Measurements from ENCODE around the gene NCAM1. TPM values are rescaled to one million over a fixed set of nuclear protein-coding genes. Genes with fewer than 3 reads are reported as not detected.

NCAM1 gene
- total and polyA plus RNA-seq, 8 donors = 1.7 to 45.0 (median 37.6) TPM

DNA sequence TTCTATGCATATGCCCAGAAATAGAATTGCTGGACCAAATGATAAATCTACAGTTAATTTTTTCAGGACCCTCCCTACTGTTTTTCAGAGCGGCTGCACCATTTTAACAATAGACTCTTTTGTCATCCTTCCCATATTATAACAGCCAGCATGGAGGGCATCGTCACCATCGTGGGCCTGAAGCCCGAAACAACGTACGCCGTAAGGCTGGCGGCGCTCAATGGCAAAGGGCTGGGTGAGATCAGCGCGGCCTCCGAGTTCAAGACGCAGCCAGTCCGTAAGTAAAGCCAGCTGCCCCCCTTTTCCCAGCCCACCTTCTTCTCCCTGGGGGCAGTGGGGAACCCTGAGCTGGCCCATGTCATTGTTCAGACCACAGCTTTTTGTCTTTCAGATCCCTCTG, 273.7 kb downstream of the NCAM1 start:
- TF ChIP-seq, protein P1, sequence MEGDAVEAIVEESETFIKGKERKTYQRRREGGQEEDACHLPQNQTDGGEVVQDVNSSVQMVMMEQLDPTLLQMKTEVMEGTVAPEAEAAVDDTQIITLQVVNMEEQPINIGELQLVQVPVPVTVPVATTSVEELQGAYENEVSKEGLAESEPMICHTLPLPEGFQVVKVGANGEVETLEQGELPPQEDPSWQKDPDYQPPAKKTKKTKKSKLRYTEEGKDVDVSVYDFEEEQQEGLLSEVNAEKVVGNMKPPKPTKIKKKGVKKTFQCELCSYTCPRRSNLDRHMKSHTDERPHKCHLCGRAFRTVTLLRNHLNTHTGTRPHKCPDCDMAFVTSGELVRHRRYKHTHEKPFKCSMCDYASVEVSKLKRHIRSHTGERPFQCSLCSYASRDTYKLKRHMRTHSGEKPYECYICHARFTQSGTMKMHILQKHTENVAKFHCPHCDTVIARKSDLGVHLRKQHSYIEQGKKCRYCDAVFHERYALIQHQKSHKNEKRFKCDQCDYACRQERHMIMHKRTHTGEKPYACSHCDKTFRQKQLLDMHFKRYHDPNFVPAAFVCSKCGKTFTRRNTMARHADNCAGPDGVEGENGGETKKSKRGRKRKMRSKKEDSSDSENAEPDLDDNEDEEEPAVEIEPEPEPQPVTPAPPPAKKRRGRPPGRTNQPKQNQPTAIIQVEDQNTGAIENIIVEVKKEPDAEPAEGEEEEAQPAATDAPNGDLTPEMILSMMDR (IDR thresholded peaks at IDR 0.05) = no peak
- ATAC-seq (no peak), DNase-seq (no peak)
- H3K9me3 ChIP-seq = no peaks in the 10 kb centered on the region
- no peak overlapping the region for H3K4me3 ChIP-seq
- peaks cover 0 to 10% of the 10 kb centered on the region in 2 donors for H3K27me3 ChIP-seq
- intact Hi-C loops (cut with DNase I) = no loop called here
- no peak overlapping the region for H3K27ac ChIP-seq
- no peaks in the 10 kb centered on the region for H3K36me3 ChIP-seq
- H3K4me1 ChIP-seq = no peaks in the 10 kb centered on the region

- TF ChIP-seq, protein P1 (IDR thresholded peaks at IDR 0.05) = no peak
These were observed 276.0 kb downstream of the NCAM1 start for GRCh38 chr11:113237261-113237660.

DNA sequence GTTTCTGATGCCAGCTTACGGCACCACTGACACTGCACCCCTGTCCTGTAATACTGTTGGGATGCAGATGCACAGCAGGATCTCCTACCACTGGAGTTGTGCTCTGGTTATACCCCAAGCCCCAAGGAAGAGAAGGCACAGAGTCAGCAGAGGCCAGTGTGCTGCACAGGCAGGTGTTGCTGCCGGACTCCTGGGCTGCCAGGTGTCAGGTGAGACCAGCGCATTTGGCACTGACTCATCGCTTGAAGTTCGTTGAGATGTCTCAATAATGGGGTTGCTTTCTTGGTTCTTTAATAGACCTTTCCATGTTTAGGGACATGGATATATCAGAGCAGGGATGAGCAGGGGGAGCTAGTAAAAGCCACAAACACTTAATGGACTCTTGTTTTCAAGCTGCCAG, 277.5 kb downstream of the NCAM1 start:
- H3K27me3 ChIP-seq = peaks cover 0 to 28% of the 10 kb centered on the region in 2 donors
- H3K4me1 ChIP-seq = no peaks in the 10 kb centered on the region
- H3K9me3 ChIP-seq = no peaks in the 10 kb centered on the region
- intact Hi-C loops (cut with DNase I) = no loop called here
- H3K4me3 ChIP-seq = no peak overlapping the region
- ATAC-seq = no peak
- H3K27ac ChIP-seq = no peak overlapping the region
- DNase-seq = no peak
- no peaks in the 10 kb centered on the region for H3K36me3 ChIP-seq
- TF ChIP-seq, protein P1 (IDR thresholded peaks at IDR 0.05) = no peak

More at GRCh38 chr11:113237261-113237660, 276.0 kb downstream of the NCAM1 start:
- Histone ChIP-seq H3K36me3 (no peaks in the 10 kb centered on the region), H3K4me3 (no peak overlapping the region), H3K27ac (no peak overlapping the region), H3K9me3 (no peaks in the 10 kb centered on the region), H3K27me3 (peaks cover 0 to 26% of the 10 kb centered on the region in 2 donors), H3K4me1 (no peaks in the 10 kb centered on the region)
- ATAC-seq (no peak), DNase-seq (no peak)
- intact Hi-C loops (cut with DNase I) = no loop called here

DNA sequence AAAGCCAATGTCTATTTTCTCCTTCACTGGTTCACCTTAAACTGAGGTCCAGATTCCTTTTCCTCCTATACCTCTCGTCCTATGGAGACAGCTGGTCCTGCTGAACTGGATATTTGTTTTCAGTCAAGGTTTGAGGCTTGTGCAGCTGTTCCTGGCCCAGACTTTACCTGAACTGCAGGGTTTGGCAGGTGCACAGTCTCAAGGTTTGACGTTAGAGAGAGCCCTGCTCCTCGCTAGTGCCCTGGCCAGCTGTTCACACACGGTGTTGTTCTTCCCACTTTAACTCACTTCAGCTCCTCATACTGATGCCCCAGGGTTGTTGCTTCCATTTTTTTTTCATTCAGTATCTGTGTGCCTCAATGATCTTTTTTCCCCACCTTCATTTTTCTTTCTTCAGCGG, 279.2 kb downstream of the NCAM1 start:
- no peaks in the 10 kb centered on the region for H3K9me3 ChIP-seq
- peaks cover 0 to 28% of the 10 kb centered on the region in 2 donors for H3K27me3 ChIP-seq
- no peak for DNase-seq
- TF ChIP-seq, protein P1 (IDR thresholded peaks at IDR 0.05) = no peak
- no peaks in the 10 kb centered on the region for H3K36me3 ChIP-seq
- no peak overlapping the region for H3K27ac ChIP-seq
- intact Hi-C loops (cut with DNase I) = no loop called here
- H3K4me3 ChIP-seq = no peak overlapping the region
- no peaks in the 10 kb centered on the region for H3K4me1 ChIP-seq
- no peak for ATAC-seq

GRCh38 chr11:113240790-113241635, 279.8 kb downstream of the NCAM1 start:
- Histone ChIP-seq H3K27me3 (peaks cover 0 to 28% of the 10 kb centered on the region in 2 donors), H3K36me3 (no peaks in the 10 kb centered on the region), H3K4me1 (no peaks in the 10 kb centered on the region), H3K4me3 (no peak overlapping the region), H3K27ac (no peak overlapping the region), H3K9me3 (no peaks in the 10 kb centered on the region)
- intact Hi-C loops (cut with DNase I) = no loop called here
- TF ChIP-seq, protein P1 (IDR thresholded peaks at IDR 0.05) = no peak
- peak in 1 of 4 donors; percentile 50 for DNase-seq
- no peak for ATAC-seq
